B cell (primary cell): ENCODE measurements around the gene CUBN. TPM values are rescaled to one million over a fixed set of nuclear protein-coding genes. Genes with fewer than 3 reads are reported as not detected.

ENCODE experiments used
- ATAC-seq: fragments of 200-7000 bp; cut with Tn5 transposase; one replicate; pipeline ENCODE4 v1.10.0; 2021; ENCODE audit warnings: low read depth, mild to moderate bottlenecking, moderate number of reproducible peaks, moderate library complexity
- CTCF ChIA-PET: fragments of 350-600 bp; sonication (Branson Sonifier 250); formaldehyde crosslinking; loops from one replicate; lab custom pipeline; 2021; ENCODE audit warnings: antibody characterized with exemption, inconsistent platforms; lab: Charles Lee
- POLR2A ChIA-PET: fragments of 350-600 bp; sonication (Branson Sonifier 250); formaldehyde crosslinking; loops from one replicate; lab custom pipeline; 2021; ENCODE audit warnings: antibody characterized with exemption; lab: Charles Lee
- DNase-seq: peaks from one replicate; pipeline ENCODE4 v3.0.0; 2013
- H2AFZ ChIP-seq: 2 replicates; pipeline ENCODE4 v1.6.1; 2012; ENCODE audit warnings: mild to moderate bottlenecking, low read depth, low read length; ENCODE audit not compliant: insufficient read depth, poor library complexity, severe bottlenecking
- H3K27ac ChIP-seq, 2 donors: 1 replicate in 1 of 2; 2 replicates in 1 of 2; pipeline ENCODE4 v1.5.1; 2012 to 2013; ENCODE audit warnings: low read length in 2 of 2, mild to moderate bottlenecking in 2 of 2, moderate library complexity in 1 of 2
- H3K27me3 ChIP-seq, 4 experiments: fragments of 200-600 bp in 1 of 4; sonication (generic) in 1 of 4; replicated peaks in 1 of 4; 1 replicate in 2 of 4; 2 replicates in 2 of 4; pipeline versions ENCODE4 v1.6.1 to v1.7.0; 2013 to 2016; ENCODE audit warnings: low read length in 3 of 4, mild to moderate bottlenecking in 2 of 4, mixed read lengths in 1 of 4, moderate library complexity in 1 of 4; ENCODE audit not compliant: insufficient read depth in 4 of 4, control insufficient read depth in 3 of 4; ENCODE audit errors: control extremely low read depth in 1 of 4
- H3K36me3 ChIP-seq, 2 experiments: replicated peaks in 1 of 2; 1 replicate in 1 of 2; 2 replicates in 1 of 2; pipeline versions ENCODE4 v1.6.1 to v1.7.1; 2013; ENCODE audit warnings: low read length in 1 of 2; ENCODE audit not compliant: insufficient read depth in 2 of 2, control insufficient read depth in 1 of 2; ENCODE audit errors: control extremely low read depth in 1 of 2, extremely low read depth in 1 of 2
- H3K4me1 ChIP-seq, 2 donors: fragments of 200-600 bp in 1 of 2; sonication (generic) in 1 of 2; 1 replicate in 1 of 2; 2 replicates in 1 of 2; pipeline versions ENCODE4 v1.5.1 to v1.6.1; 2013 to 2017; ENCODE audit warnings: low read length in 2 of 2; ENCODE audit not compliant: control insufficient read depth in 2 of 2, insufficient read depth in 2 of 2
- H3K4me2 ChIP-seq: replicated peaks from 2 replicates; pipeline ENCODE3; 2012; ENCODE audit warnings: mild to moderate bottlenecking, low read depth, low read length; ENCODE audit not compliant: poor library complexity, severe bottlenecking
- H3K4me3 ChIP-seq, 5 experiments: fragments of 200-600 bp in 1 of 5; sonication (generic) in 1 of 5; 1 replicate in 3 of 5; 2 replicates in 2 of 5; pipeline versions ENCODE4 v1.5.1 to v1.7.0; 2011 to 2016; ENCODE audit warnings: low read length in 4 of 5, mild to moderate bottlenecking in 4 of 5, low read depth in 2 of 5, control low read depth in 1 of 5, moderate library complexity in 1 of 5; ENCODE audit not compliant: insufficient read depth in 1 of 5; ENCODE audit errors: control extremely low read depth in 1 of 5, extremely low read depth in 1 of 5
- H3K79me2 ChIP-seq: fragments of 200-600 bp; sonication (generic); one replicate; pipeline ENCODE4 v1.6.0; 2016; ENCODE audit warnings: low read length; ENCODE audit not compliant: control insufficient read depth, insufficient read depth
- H3K9ac ChIP-seq: fragments of 200-600 bp; sonication (generic); 2 replicates; pipeline ENCODE4 v1.6.1; 2017; ENCODE audit warnings: mild to moderate bottlenecking, low read length, moderate library complexity
- H3K9me3 ChIP-seq, 3 donors: one replicate each; pipeline versions ENCODE4 v1.6.1 to v1.7.1; 2013; ENCODE audit warnings: low read length in 2 of 3; ENCODE audit not compliant: control insufficient read depth in 2 of 3, insufficient read depth in 1 of 3; ENCODE audit errors: control extremely low read depth in 1 of 3
- H4K20me1 ChIP-seq: 2 replicates; pipeline ENCODE4 v1.6.0; 2012; ENCODE audit warnings: mild to moderate bottlenecking, low read length; ENCODE audit not compliant: insufficient read depth, control insufficient read depth, poor library complexity, severe bottlenecking
- H3K27ac Mint-ChIP-seq: one replicate; pipeline ENCODE4 v1.8.0; 2021; ENCODE audit warnings: mixed read lengths
- H3K27me3 Mint-ChIP-seq: one replicate; pipeline ENCODE4 v1.8.0; 2021; ENCODE audit warnings: mixed read lengths
- H3K4me1 Mint-ChIP-seq: one replicate; pipeline ENCODE4 v1.8.0; 2021; ENCODE audit warnings: mixed read lengths
- H3K4me3 Mint-ChIP-seq: one replicate; pipeline ENCODE4 v1.8.0; 2021; ENCODE audit warnings: mixed read lengths
- H3K9me3 Mint-ChIP-seq: one replicate; pipeline ENCODE4 v1.8.0; 2022; ENCODE audit warnings: mixed read lengths; ENCODE audit not compliant: insufficient read depth
- EZH2 ChIP-seq: IDR thresholded peaks from 2 replicates; pipeline ENCODE4 v1.6.1; 2012; ENCODE audit warnings: borderline replicate concordance, low read depth, mild to moderate bottlenecking, moderate library complexity, low read length; ENCODE audit not compliant: insufficient read depth, poor library complexity, severe bottlenecking
- WGBS: methylation state at CpG from one replicate; pipeline ENCODE4 v1.1.5; 2013; ENCODE audit warnings: missing lambda C conversion rate; ENCODE audit not compliant: insufficient coverage; 5-methylcytosine and 5-hydroxymethylcytosine counted together
- intact Hi-C: fragments of 100-400 bp; cut with micrococcal nuclease; formaldehyde crosslinking; loops from one replicate; pipeline ENCODE4 v1.10.0; 2022
- polyA plus RNA-seq: library from polyadenylated mRNA; depleted of rRNA; stranded (reverse); fragments of >200 nt; gene quantifications from 2 replicates; pipeline ENCODE4 v1.2.3, GENCODE V29; 2012
- total RNA-seq, 2 donors: library from RNA; stranded (reverse); fragments of 120-200 nt in 1 of 2; gene quantifications; 1 replicate in 1 of 2; 2 replicates in 1 of 2; pipeline versions ENCODE4 v1.2.3 to v1.2.4, GENCODE V29; 2013 to 2022
- TF ChIP-seq, protein P1 (sequence below): fragments of 200-600 bp; IDR thresholded peaks from one replicate; pipeline ENCODE4 v1.8.0; 2022; ENCODE audit warnings: antibody characterized with exemption, mild to moderate bottlenecking

The CUBN gene
- total and polyA plus RNA-seq, 2 donors (not counting 1 experiment from before 2014, with no cell fraction given) = 4.2 to 5.7 TPM

DNA sequence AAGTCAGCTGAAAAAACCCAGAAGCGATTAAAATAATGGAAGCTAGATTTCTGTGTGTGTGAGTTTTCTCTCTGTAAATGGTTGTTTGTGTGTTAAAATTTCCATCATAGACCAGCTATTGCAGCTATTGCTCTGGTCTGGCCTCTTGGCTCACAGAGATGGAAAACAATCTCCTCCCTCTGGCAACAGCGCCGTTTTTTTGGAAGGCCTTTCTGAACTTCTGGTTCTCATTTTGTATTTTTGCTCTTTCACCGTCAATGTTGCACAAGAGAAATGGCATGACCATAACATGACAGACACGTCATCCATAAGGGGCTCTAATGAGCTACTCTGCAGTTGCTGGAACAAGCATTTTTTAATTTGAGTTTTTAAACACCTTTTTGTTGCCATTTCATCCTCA lies 91.0 kb downstream of the CUBN start:
- intact Hi-C loops = no loop called here
- Histone ChIP-seq H3K9me3 (no peaks in the 10 kb centered on the region), H3K79me2 (no peaks in the 10 kb centered on the region), H3K4me2 (no peak overlapping the region), H3K9ac (no peak overlapping the region), H3K36me3 (no peaks in the 10 kb centered on the region), H3K4me3 (no peak overlapping the region), H3K27ac (no peak overlapping the region), H2AFZ (no peak overlapping the region), H3K4me1 (no peaks in the 10 kb centered on the region), H3K27me3 (no peaks in the 10 kb centered on the region), H4K20me1 (no peaks in the 10 kb centered on the region)
- Mint-ChIP-seq H3K4me3 (no peak overlapping the region), H3K4me1 (no peaks in the 10 kb centered on the region), H3K27ac (no peak overlapping the region), H3K27me3 (no peaks in the 10 kb centered on the region), H3K9me3 (no peaks in the 10 kb centered on the region)
- no peak for DNase-seq
- POLR2A ChIA-PET = no interaction called here
- TF ChIP-seq EZH2 = no peak
- TF ChIP-seq, protein P1, sequence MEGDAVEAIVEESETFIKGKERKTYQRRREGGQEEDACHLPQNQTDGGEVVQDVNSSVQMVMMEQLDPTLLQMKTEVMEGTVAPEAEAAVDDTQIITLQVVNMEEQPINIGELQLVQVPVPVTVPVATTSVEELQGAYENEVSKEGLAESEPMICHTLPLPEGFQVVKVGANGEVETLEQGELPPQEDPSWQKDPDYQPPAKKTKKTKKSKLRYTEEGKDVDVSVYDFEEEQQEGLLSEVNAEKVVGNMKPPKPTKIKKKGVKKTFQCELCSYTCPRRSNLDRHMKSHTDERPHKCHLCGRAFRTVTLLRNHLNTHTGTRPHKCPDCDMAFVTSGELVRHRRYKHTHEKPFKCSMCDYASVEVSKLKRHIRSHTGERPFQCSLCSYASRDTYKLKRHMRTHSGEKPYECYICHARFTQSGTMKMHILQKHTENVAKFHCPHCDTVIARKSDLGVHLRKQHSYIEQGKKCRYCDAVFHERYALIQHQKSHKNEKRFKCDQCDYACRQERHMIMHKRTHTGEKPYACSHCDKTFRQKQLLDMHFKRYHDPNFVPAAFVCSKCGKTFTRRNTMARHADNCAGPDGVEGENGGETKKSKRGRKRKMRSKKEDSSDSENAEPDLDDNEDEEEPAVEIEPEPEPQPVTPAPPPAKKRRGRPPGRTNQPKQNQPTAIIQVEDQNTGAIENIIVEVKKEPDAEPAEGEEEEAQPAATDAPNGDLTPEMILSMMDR = no peak
- WGBS = 97% methylated on average over 4 of the region's 5 CpGs
- CTCF ChIA-PET = no interaction called here
- ATAC-seq = no peak

DNA sequence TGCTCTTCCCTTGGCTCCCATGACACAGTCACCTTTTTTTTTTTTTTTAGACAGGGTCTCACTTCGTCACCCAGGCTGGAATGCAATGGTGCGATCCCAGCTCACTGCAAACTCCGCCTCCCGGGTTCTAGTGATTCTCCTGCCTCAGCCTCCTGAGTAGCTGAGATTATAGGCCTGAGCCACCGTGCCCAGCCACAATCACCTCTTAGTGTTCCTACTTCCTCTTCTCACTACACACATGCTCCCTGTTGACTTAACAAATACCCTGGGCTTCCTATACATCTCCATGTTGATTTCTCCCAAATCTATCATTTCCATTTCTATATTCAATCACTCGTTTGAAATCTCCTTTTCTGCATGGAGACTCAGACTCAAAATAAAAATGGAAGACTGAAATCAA lies 91.7 kb downstream of the CUBN start:
- H3K27ac Mint-ChIP-seq = no peak overlapping the region
- H3K27me3 Mint-ChIP-seq = no peaks in the 10 kb centered on the region
- no peaks in the 10 kb centered on the region for H3K9me3 Mint-ChIP-seq
- no peak for ATAC-seq
- no peak for TF ChIP-seq EZH2
- TF ChIP-seq, protein P1 = no peak
- intact Hi-C loops = no loop called here
- H2AFZ ChIP-seq = no peak overlapping the region
- H3K4me2 ChIP-seq = no peak overlapping the region
- H3K9ac ChIP-seq = no peak overlapping the region
- POLR2A ChIA-PET = no interaction called here
- no peaks in the 10 kb centered on the region for H3K4me1 Mint-ChIP-seq
- H3K4me3 Mint-ChIP-seq = no peak overlapping the region
- DNase-seq = no peak
- H3K4me3 ChIP-seq = no peak overlapping the region
- CTCF ChIA-PET = no interaction called here
- no peaks in the 10 kb centered on the region for H3K9me3 ChIP-seq
- H3K27ac ChIP-seq = no peak overlapping the region
- H3K79me2 ChIP-seq = no peaks in the 10 kb centered on the region
- H3K27me3 ChIP-seq = no peaks in the 10 kb centered on the region
- H3K36me3 ChIP-seq = no peaks in the 10 kb centered on the region
- H4K20me1 ChIP-seq = no peaks in the 10 kb centered on the region
- WGBS = 92% methylated on average over 4 of the region's 6 CpGs
- no peaks in the 10 kb centered on the region for H3K4me1 ChIP-seq
